LNCaP clone FGC (cell line): ENCODE data around the gene CHKA.

Experiments used
- DNase-seq: peaks from one replicate; pipeline ENCODE4 v3.0.0-alpha.2; 2011; ENCODE audit warnings: low read depth
- H3K4me3 ChIP-seq: 2 replicates; pipeline ENCODE4 v1.5.1; 2011; ENCODE audit warnings: mild to moderate bottlenecking, low read depth, low read length, control low read depth
- CTCF ChIP-seq: IDR thresholded peaks from 2 replicates; pipeline ENCODE4 v1.5.1; 2012; ENCODE audit warnings: mild to moderate bottlenecking; ENCODE audit not compliant: control insufficient read depth, insufficient read depth; ENCODE audit errors: extremely low read depth

CHKA gene

DNA sequence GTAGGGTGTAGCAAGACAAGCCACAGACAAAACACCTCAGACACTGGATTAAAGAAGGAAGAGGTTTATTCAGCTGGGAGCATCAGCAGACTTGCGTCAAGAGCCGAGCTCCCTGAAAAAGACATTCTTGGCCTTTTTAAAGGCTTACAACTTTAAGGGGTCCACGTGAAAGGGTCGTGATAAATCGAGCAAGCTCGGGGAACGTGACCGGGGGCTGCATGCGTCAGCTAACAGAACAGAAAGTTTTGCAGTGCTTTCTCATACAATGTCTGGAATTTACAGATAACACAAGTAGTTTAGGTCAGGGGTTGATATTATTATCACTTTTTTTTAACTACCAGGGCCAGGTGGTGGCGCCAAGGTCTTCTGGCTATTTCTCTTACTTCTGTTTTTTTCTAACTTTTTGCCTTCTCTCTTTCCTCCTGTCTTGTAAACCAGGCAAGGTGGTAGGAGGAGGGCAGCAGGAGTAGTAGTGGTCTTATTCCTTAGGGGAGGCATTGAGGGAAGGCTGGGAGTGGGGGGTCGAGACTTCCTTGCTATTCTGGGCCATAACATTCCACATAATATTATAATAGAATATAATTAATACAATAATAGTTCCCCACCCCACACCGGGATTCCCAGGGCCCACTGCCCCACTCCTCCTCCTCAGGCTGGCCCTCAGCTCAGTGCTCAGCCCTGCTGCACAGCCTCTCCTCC, 111.6 kb downstream of the CHKA start:
- DNase-seq: no peak
- no peak overlapping the region for H3K4me3 ChIP-seq
- TF ChIP-seq CTCF: peak; percentile 34; the same call in 1 of the 2 replicates

- no peak for TF ChIP-seq CTCF
- no peak overlapping the region for H3K4me3 ChIP-seq
- no peak for DNase-seq
These were observed 112.5 kb downstream of the CHKA start for GRCh38 chr11:68008381-68009337.

GRCh38 chr11:68007498-68008380, 113.4 kb downstream of the CHKA start:
- no peak for DNase-seq
- TF ChIP-seq CTCF: no peak
- H3K4me3 ChIP-seq: no peak overlapping the region

- DNase-seq: no peak
- no peak for TF ChIP-seq CTCF
These were observed 114.5 kb downstream of the CHKA start for GRCh38 chr11:68006606-68007166.

DNA sequence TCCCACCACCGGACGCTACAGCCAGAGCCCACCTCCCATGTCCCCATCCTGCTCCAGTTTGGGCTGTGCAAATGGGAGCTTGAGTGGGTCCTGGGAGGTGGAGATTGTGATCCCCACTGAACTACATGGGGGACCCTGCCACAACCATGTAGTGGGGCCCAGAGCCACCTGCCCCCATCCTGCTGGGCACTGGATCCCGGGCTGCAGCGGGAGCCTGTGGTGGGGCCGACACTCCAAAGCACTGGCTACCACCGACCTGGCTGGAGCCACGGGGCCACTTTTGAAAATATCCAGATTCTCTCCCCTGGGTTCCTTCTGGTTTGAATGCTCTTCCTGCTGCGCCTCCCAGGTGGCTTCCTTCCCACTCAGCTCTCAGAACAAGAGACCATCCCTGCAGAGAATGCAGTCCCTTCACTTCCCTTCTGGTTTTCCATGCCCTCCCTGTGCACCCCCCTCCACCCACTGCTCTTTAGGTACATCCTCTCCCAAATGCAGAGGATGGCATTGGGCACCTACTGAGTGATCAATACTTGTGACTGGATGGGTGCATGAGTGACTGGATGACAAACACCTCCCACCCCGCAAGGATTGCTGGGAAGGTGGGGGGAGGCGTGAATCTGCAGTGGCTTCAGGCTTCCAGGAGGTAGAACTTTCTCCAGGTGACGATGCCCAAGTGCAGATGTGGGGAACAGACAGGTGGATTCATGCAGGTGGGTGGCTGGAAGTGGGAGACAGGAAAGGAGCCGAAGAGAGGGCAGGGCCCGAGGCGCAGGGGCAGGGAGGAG, 116.4 kb downstream of the CHKA start:
- DNase-seq: no peak
- peak overlapping the region; percentile 58 for H3K4me3 ChIP-seq
- TF ChIP-seq CTCF: no peak

More at GRCh38 chr11:68006606-68007166, 114.5 kb downstream of the CHKA start:
- H3K4me3 ChIP-seq: no peak overlapping the region
